Esophagus muscularis mucosa (tissue), 4 donors: ENCODE measurements around the gene CACNA1G. TPM values are rescaled to one million over a fixed set of nuclear protein-coding genes. Genes with fewer than 3 reads are reported as not detected.

ENCODE experiments used
- DNase-seq: peaks from one replicate; pipeline ENCODE4 v3.0.0-alpha.2; 2017; ENCODE audit errors: extremely low spot score
- H3K27ac ChIP-seq, 4 donors: fragments of 200-600 bp; sonication (generic); replicated peaks in 1 of 4; 1 replicate in 3 of 4; 2 replicates in 1 of 4; pipeline ENCODE4 v1.5.1; 2016 to 2019; ENCODE audit warnings: mild to moderate bottlenecking in 1 of 4
- H3K27me3 ChIP-seq, 4 donors: fragments of 200-600 bp; sonication (generic); one replicate each; pipeline versions ENCODE4 v1.5.1 to v1.6.0; 2016 to 2019
- H3K36me3 ChIP-seq, 4 donors: fragments of 200-600 bp; sonication (generic); one replicate each; pipeline ENCODE4 v1.5.1; 2016 to 2019
- H3K4me1 ChIP-seq, 4 donors: fragments of 200-600 bp; sonication (generic); one replicate each; pipeline ENCODE4 v1.5.1; 2016 to 2019
- H3K4me3 ChIP-seq, 4 donors: fragments of 200-600 bp; sonication (generic); 1 replicate in 2 of 4; 2 replicates in 2 of 4; pipeline ENCODE4 v1.5.1; 2016 to 2019; ENCODE audit warnings: mild to moderate bottlenecking in 4 of 4, moderate library complexity in 1 of 4
- H3K9me3 ChIP-seq, 4 donors: fragments of 200-600 bp; sonication (generic); 1 replicate in 3 of 4; 2 replicates in 1 of 4; pipeline ENCODE4 v1.5.1; 2016 to 2019
- CTCF ChIP-seq, 3 experiments: fragments of 200-600 bp in 2 of 3; fragments of 450-650 bp in 1 of 3; sonication (generic) in 2 of 3; IDR thresholded peaks; one replicate each; pipeline ENCODE4 v1.5.1; 2017 to 2019; ENCODE audit warnings: antibody characterized with exemption in 3 of 3, mild to moderate bottlenecking in 2 of 3, moderate library complexity in 1 of 3
- EP300 ChIP-seq: sonication (generic); formaldehyde crosslinking; IDR thresholded peaks from one replicate; pipeline ENCODE4 v1.6.1; 2017; ENCODE audit warnings: antibody characterized with exemption
- POLR2A ChIP-seq: fragments of 450-650 bp; IDR thresholded peaks from one replicate; pipeline ENCODE4 v1.6.1; 2017; ENCODE audit warnings: antibody characterized with exemption, moderate library complexity, mild to moderate bottlenecking, low read depth
- POLR2AphosphoS5 ChIP-seq, 2 donors: sonication (generic); formaldehyde crosslinking; IDR thresholded peaks; one replicate each; pipeline ENCODE4 v1.6.1; 2017; ENCODE audit warnings: antibody characterized with exemption in 2 of 2
- WGBS: methylation state at CpG from one replicate; pipeline ENCODE4 v1.1.5; 2018; 5-methylcytosine and 5-hydroxymethylcytosine counted together
- intact Hi-C: fragments of 100-400 bp; cut with DNase I; formaldehyde crosslinking; loops from one replicate; pipeline ENCODE4 v1.15.1; 2023
- total RNA-seq, 4 donors: library from RNA; depleted of rRNA; stranded (reverse); fragments of >200 nt; gene quantifications; one replicate each; pipeline versions ENCODE4 v1.1.0 to v1.2.1, GENCODE V29; 2016

CACNA1G gene
- total RNA-seq, 4 donors from 2014 or later = 0.39 to 0.63 (median 0.50) TPM; not detected in 1

- Histone ChIP-seq H3K4me3 (no peak overlapping the region), H3K36me3 (no peaks in the 10 kb centered on the region), H3K4me1 (peaks cover 0 to 9% (median 7%) of the 10 kb centered on the region in 4 donors), H3K27me3 (no peaks in the 10 kb centered on the region), H3K9me3 (no peaks in the 10 kb centered on the region), H3K27ac (no peak overlapping the region)
- no peak for TF ChIP-seq EP300
- TF ChIP-seq POLR2A = no peak
- no peak for TF ChIP-seq CTCF (IDR thresholded peaks at IDR 0.05)
- no peak for TF ChIP-seq POLR2AphosphoS5 (IDR thresholded peaks at IDR 0.05)
- no peak for DNase-seq
- WGBS = 90% methylated on average over 3 of the region's 3 CpGs
- intact Hi-C loops = no loop called here
Observed at GRCh38 chr17:50645748-50646682, 85.5 kb downstream of the CACNA1G start.

DNA sequence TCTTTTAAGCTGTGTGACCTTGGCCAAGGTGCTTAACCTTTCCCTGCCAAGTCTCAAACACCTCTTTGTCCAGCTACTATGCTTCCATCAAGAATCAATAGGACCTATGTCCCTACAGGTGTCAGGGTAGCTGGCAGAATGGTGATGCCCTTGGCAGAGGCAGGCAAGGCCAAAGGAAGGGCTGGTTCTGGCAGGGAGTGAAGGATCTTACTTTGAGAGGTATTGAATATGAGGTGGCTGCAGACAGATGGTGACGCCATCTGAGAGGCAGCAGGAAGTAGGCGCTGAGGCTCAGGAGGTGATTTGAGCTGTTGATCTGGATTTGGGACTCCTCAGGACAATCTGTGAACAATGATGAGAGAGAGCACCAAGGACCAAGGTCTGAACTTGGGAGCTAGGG lies 86.7 kb downstream of the CACNA1G start:
- Histone ChIP-seq H3K4me1 (no peaks in the 10 kb centered on the region), H3K36me3 (no peaks in the 10 kb centered on the region)

DNA sequence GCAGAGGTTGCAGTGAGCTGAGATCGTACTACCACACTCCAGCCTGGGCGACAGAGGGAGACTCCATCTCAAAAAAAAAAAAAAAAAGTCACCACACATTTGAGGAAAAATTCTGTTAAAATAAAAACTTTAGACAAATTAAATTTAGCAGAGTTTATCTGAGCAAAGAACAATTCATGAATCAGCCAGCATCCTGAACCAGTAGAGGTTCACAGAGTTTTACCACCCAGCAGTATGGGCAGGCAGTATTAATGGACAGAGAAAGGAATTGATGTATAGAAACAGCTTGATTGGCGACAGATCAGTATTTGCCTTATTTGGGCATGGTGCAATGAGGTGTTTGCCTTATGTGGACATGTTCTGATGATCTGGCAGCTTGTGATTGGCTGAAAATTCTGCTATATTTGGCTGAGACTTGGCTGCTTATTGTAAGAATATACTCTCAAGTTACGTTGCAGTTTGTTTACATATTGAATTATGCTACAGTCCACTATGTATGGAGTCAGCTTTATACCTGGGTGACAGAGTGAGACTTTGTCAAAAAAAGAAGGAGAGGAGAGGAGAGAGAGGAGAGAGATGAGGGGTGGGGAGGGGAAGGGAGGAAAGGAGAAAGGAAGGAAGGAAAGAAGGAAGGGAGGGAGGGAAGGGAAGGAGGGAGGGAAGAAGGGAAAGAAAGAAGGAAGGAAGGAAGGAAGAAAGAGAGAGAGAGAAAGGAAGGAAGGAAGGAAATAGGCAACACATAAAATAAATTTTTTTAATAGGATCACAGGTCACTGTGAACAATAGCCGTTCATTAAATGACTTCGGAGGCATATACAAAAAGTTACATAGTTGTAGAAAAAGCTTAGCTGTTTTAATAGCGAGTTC lies 88.8 kb downstream of the CACNA1G start:
- Histone ChIP-seq H3K9me3 (no peaks in the 10 kb centered on the region), H3K4me1 (no peaks in the 10 kb centered on the region), H3K27me3 (no peaks in the 10 kb centered on the region), H3K4me3 (no peak overlapping the region), H3K27ac (no peak overlapping the region), H3K36me3 (no peaks in the 10 kb centered on the region)
- no peak for TF ChIP-seq POLR2AphosphoS5 (IDR thresholded peaks at IDR 0.05)
- TF ChIP-seq EP300 = no peak
- TF ChIP-seq POLR2A = no peak
- TF ChIP-seq CTCF (IDR thresholded peaks at IDR 0.05) = no peak
- no peak for DNase-seq
- 74% methylated on average over 7 of the region's 7 CpGs for WGBS
- intact Hi-C loops = no loop called here

More for the DNA sequence above, 86.7 kb downstream of the CACNA1G start:
- DNase-seq = no peak
- no peak for TF ChIP-seq EP300
- no peak for TF ChIP-seq POLR2A
- no peak for TF ChIP-seq POLR2AphosphoS5 (IDR thresholded peaks at IDR 0.05)
- TF ChIP-seq CTCF (IDR thresholded peaks at IDR 0.05) = no peak
- 98% methylated on average over 2 of the region's 2 CpGs for WGBS
- H3K27me3 ChIP-seq = no peaks in the 10 kb centered on the region
- H3K27ac ChIP-seq = no peak overlapping the region
- H3K9me3 ChIP-seq = no peaks in the 10 kb centered on the region
- intact Hi-C loops = no loop called here
- H3K4me3 ChIP-seq = no peak overlapping the region

GRCh38 chr17:50651661-50652060 lies 91.1 kb downstream of the CACNA1G start:
- Histone ChIP-seq H3K4me1 (no peaks in the 10 kb centered on the region), H3K36me3 (no peaks in the 10 kb centered on the region), H3K9me3 (no peaks in the 10 kb centered on the region), H3K4me3 (no peak overlapping the region), H3K27me3 (no peaks in the 10 kb centered on the region), H3K27ac (no peak overlapping the region)
- TF ChIP-seq CTCF (IDR thresholded peaks at IDR 0.05) = no peak
- no peak for TF ChIP-seq POLR2A
- intact Hi-C loops = no loop called here
- WGBS = 100% methylated on average over 2 of the region's 2 CpGs
- DNase-seq = no peak
